GOT3 (cell line): Measurements from ENCODE around the gene DNAAF6.

Experiments
- DNase-seq: peaks from one replicate; lab custom pipeline; 2025; ENCODE audit warnings: mixed read lengths; lab: John Stamatoyannopoulos, UW

Gene DNAAF6

GRCh38 chrX:107293056-107293455 lies 86.6 kb downstream of the DNAAF6 start:
- DNase-seq = no peak
